Astrocyte (in vitro differentiated cells and primary cell): ENCODE data around the gene IL1RL2.

Source experiments
- EZH2 ChIP-seq: IDR thresholded peaks from 2 replicates; pipeline ENCODE4 v1.6.1; 2012; ENCODE audit warnings: mild to moderate bottlenecking, low read length, inconsistent platforms; ENCODE audit not compliant: insufficient read depth
- TF ChIP-seq, protein P1 (sequence below): IDR thresholded peaks from 2 replicates; pipeline ENCODE4 v1.5.1; 2011; ENCODE audit warnings: low read depth, mild to moderate bottlenecking, inconsistent platforms, low read length, moderate library complexity; ENCODE audit not compliant: insufficient read depth

DNA sequence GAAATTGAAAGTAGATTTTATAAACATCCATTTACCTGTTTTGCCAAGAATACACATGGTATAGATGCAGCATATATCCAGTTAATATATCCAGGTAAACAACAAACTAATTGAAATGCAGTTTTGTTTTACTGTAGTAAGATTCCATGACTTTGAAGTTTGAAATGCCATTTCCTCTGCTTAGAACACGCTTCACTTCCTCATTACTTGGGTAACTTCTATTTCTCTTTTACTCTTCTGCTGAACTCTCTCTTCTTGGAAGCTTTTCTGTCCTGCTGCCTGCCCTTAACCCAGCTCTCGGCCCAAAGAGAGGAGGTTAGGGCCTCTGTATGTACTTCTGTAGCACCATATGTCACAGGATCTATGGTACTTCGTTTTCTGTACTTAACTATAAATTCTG lies 14.1 kb upstream of the IL1RL2 start:
- TF ChIP-seq, protein P1, sequence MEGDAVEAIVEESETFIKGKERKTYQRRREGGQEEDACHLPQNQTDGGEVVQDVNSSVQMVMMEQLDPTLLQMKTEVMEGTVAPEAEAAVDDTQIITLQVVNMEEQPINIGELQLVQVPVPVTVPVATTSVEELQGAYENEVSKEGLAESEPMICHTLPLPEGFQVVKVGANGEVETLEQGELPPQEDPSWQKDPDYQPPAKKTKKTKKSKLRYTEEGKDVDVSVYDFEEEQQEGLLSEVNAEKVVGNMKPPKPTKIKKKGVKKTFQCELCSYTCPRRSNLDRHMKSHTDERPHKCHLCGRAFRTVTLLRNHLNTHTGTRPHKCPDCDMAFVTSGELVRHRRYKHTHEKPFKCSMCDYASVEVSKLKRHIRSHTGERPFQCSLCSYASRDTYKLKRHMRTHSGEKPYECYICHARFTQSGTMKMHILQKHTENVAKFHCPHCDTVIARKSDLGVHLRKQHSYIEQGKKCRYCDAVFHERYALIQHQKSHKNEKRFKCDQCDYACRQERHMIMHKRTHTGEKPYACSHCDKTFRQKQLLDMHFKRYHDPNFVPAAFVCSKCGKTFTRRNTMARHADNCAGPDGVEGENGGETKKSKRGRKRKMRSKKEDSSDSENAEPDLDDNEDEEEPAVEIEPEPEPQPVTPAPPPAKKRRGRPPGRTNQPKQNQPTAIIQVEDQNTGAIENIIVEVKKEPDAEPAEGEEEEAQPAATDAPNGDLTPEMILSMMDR: no peak
- TF ChIP-seq EZH2: no peak
